DMS153 treated with DMSO at 0.1 percent for 48 hours (cell line): Measurements from ENCODE around the gene TOPAZ1.
"Not testable (repeated sequence)": the region's sequence is repeated elsewhere in the genome, so short reads cannot be mapped to it uniquely, and the experiment has no call there.

ENCODE experiments used
- DNase-seq: peaks from one replicate; lab custom pipeline; 2025; ENCODE audit not compliant: unreplicated experiment; lab: John Stamatoyannopoulos, UW

The TOPAZ1 gene

DNA sequence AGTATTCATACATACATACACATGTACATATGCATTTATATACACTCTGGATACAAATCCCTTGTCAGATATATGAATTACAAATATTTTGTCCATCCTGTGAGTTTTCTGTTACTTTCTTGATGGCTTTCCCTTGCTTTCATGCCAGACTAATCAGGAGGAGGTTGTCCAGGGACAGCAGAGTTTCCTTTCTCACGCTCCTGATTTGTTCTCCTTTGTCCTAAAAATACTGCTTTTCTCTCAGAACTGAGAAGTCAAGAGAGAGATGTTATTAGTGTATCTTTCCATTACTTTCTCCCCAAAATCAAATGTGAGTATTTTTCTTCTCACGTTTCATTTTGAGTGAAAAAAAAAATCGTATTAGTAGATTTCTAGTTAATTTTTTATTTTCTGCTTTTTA is 84.8 kb downstream of the TOPAZ1 start:
- DNase-seq = no peak

DNA sequence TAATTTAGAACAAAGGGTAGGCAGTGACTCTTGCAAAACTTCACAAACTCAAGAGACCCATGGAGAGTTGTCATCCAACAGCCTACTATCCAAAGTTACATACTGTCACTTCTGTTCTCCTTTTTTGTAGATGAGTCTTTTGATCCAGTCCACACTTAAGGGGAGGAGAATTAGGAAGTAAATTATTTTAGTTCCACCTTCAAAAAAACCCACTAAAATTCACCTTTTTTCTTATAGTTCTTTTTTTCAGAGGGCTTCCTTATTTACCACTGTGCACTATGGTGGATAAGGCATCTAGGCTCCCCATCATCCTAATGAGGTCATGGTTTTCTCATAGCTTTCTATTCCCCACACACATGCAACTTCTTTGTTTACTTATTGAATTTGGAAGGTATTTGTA is 88.3 kb downstream of the TOPAZ1 start:
- DNase-seq = no peak

- DNase-seq = no peak
These were observed 88.8 kb downstream of the TOPAZ1 start for GRCh38 chr3:44330444-44330843.

DNA sequence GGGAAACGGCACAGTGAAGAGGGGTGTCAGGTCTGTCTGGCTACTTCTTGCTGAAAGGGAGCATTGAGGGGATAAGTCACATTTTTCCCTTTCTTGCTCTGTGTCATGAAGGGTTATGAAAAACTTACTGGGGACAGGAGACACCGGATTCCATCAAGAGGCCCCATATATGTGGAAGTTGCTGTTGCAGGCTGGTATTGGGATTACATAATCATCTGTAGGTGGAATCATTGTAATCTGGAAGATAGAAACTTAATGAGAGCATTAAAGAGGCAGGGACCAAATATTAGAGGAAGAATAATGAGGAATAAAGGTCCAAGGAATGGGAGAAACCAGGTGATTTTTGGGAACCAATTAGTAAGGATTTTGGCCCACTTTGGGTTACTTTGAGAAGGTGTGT is 92.6 kb downstream of the TOPAZ1 start:
- DNase-seq = no peak

DNA sequence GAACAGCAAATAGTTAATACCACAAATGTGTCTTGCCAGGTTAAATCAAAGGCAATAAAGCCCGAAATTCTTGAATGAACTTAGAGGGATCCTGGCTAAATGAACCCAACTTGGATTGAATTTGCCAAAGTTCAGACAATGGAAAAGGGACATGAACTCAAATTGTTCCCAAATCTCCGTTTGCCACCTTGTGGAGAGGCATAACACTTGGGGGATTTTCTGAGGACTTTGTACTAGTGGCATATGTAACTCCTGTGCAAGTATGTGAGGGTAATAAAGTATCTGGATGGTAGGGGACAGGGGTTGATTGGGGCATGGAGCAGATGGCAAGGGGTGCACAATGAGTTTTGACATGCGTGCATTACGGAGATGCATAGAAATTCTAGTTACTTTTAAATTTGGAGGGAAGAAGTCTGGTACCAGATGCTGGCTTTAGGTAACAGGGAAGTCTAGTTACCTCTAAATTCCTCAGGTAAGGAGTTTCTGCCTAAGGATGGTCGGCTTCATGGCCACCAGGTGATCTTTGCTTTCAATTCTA is 95.6 kb downstream of the TOPAZ1 start:
- no peak for DNase-seq

GRCh38 chr3:44338010-44338827 is 96.5 kb downstream of the TOPAZ1 start, which contains the start of gene TCAIM:
TSS of gene TCAIM (plus strand) at chr3:44338766. CDS start at chr3:44354783, 16,017 bp downstream.
- peak; percentile 55 for DNase-seq

DNA sequence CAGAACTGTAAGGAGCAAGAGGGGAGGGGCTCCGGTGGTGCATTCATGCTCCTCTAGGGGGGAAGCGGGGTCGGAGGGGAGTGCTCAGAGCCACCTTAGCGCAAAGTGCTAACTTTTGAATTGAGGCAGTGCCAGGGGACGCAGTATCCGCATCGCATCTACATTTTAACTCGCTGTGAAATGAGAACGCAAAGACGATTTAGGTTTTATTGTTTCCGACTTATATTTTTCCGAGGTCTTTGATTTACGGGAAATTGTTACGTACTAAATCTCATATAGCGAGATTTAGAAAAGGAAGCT is 97.1 kb downstream of the TOPAZ1 start:
- DNase-seq = peak; percentile 6

DNA sequence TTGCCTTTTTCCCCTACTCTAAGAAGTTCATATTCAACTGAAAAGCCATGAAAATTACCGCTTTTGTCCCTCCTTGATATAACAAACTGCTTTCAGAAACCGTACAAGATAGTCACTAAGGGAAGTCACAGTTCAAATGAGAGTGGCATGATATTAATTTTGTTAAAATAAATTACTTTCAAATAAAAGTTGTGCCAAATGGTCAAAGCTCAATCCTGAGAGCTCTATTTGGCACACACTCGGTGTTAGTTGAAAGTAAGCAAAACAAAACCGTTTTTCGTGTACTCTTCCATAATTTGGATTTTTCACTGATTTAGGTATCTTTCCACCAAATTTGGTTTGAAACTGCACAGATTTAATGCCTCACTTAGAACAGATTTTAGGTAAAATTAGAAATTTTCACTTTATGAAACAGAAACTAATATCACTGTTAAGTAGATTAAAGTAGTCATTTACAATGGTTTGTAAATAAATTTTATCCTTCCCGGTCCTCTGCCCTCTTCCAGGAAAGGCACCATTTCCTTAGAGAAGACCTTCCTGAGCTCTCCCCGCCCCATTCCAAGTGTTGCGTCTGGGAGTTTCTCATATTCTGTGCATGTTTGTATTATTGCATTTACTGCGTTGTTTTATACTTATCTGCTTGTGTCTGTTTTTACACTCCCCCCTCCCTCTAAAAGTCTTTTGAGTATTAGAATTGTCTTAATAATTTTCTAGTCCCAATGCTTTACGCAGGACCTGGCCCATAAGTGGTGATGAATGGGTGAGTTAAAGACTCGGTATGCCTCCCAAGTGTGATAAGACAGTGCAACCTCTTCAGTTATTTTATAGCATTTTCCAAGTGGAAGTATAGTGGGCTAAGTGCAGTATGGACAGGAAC is 97.7 kb downstream of the TOPAZ1 start:
- no peak for DNase-seq

GRCh38 chr3:44340058-44340395 is 98.3 kb downstream of the TOPAZ1 start:
- no peak for DNase-seq

- DNase-seq = no peak
These were observed 100.6 kb downstream of the TOPAZ1 start for GRCh38 chr3:44342176-44342790.

DNA sequence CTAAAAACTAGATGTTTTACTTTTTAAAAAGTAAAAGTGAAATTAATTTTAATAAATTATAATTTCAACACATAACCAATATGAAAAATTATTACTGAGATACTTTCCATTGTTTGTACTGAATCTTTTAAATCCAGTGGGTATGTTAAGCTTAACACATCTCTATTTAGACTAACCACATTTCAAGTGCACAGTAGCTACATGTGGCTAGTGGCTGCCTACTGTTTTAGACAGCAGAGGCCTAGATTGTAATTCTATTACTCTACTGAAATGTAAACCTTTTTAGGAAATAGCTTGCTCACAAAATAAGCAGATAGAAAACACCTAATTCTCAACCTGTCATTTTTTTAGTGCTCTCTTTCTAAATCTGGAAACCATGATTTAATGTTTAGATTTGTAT is 101.7 kb downstream of the TOPAZ1 start:
- no peak for DNase-seq

- DNase-seq = not testable (repeated sequence)
These were observed 104.9 kb downstream of the TOPAZ1 start for GRCh38 chr3:44346590-44346989.

DNA sequence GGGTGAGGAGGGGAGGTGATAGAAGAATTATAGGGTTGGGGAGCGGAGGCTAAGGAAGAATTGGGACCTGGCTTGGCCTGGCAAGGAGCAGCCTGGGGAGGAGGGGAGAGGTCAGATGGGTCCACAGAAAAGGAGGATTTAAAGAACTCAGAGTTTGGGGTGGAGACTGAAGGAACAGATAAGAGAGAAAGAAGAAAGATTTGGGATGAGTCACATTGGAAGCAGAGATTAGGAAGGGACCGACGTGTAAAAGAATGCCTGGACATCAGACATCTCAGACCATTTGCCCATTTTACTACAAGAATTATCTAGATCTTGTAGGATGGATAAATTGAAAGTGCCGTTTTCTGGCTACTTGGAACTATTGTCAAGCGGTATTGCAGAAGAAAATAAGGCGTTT is 107.3 kb downstream of the TOPAZ1 start:
- no peak for DNase-seq

DNA sequence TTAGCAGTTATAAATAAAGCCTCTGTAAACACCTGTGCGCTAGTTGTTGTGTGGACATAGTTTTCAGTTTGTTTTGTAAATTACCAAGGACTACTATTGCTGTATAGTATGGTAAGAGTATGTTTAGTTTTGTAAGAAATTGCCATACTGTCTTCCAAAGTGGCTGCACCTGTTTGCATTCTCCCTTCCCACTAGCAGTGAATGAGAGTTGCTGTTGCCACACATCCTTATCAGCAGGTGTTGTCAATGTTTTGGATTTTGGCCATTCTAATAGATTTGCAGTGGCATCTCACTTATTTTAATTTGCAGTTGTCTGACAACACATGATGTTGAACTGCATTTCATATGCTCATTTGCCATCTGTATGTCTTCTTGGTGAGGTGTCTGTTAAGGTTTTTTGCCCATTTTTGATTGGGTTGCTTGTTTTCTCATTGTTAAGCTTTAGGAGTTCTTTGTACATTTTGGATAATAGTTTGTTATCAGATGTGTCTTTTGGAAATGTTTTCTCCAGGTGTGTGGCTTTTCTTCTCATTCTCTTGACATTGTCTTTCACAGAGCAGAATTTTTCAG is 111.8 kb downstream of the TOPAZ1 start:
- no peak for DNase-seq

DNA sequence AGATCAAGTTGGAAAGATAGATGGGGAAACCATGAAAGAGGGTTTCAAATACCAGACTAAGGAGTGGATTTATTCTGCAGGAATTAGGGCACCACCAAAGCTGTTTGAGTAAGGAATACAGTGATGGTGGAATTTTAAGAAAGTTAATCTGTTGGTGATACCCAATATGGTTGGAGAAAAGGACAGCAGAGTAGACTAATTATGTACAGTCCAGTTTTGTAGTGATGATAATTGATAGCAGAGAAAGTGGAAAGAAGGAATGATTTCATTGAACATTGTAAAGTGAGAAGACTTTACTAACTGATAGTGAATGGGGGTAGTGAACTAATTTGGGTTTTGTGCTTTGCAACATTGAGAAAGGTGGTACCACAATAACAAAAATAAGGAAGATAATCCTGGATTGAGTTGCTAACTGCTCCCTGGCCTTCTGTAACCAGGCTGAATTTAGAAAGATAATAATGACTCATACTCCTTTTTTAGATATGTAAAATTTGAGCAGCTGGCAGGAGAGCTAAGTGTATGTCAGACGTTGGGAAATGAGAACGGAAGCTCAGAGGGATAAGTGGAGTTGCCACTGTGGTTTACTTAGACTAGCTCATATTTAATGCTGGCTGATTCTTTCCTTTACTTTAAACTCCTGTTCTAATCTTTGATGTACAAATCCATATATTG is 113.8 kb downstream of the TOPAZ1 start:
- DNase-seq = no peak

DNA sequence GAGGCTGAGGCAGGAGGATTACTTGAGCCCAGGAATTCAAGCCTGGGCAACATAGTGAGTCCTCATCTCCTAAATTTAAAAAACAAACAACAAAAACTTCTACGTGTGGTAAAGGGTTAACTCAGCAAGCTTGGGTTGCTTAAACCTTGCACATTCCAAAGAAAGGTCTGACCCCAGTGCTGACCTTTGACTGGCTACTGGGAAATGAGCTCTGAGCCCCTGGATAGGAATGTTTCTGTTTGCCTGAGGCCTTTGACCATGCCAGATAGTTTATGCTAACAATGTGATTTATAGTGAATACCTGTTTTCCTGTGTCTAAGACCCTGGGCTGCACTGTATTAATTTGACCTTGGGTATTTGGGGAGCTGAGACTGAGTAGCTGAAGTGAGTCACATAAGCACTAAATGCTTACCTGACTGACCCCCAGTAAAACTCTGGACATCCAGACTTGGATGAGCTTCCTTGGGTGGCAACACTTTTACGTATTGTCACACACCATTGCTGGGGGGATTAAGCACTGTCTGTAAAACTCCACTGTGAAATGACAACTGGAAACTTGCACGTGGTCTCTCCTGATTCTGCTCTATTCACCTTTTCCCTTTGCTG is 117.6 kb downstream of the TOPAZ1 start:
- DNase-seq = no peak

DNA sequence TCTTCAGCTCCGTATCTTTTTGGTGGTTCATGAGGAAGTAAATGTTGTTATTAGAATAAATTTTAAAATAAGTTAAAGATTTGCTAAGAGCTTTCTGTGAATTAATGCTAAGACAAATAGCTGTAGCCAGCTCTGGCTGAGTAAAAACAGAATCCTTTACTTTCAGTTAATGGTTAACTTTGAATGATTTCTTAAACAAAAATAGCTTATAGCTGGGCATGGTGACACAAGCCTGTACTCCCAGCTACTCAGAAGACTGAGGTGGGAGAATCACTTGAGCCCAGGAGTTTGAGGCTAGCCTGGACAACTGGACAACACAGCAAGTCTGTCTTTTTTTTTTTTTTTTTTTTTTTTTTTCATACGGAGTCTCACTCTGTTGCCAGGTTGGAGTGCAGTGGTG is 121.9 kb downstream of the TOPAZ1 start:
- DNase-seq = no peak

DNA sequence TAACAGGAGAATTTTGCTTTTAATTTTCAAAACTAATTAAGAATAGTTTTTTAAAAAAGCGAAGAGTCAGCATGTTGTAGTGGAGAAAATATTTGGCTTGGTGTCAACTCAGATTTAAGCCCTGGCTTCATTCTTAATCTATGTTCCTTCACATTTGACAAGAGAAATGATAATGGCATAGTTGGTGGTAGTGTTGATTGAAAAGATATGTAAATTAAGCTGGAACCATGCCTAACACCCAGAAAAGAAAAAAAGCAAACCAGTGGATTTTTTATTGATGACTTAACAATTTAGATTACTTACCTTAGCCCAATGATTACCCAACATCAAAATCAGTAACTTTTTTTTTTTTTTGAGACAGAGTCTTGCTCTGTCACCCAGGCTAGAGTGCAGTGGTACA is 124.3 kb downstream of the TOPAZ1 start:
- no peak for DNase-seq

DNA sequence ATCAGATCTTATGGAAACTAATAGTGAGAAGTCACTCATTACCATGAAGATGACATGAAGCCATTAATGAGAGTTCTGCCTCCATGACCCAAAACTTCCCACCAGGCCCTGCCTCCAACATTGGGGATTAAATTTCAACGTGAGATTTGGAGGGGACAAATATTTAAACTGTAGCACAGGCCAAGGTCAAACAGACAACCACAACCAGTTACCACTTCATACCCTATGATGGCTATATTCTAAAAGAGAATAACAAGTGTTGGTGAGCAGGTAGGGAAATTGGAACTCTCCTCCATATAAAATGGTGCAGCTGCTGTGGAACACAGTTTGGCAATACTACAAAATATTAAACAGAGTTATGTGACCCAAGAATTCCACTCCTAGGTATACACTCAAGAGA is 133.8 kb downstream of the TOPAZ1 start:
- no peak for DNase-seq
